Hepatic stellate cell (primary cell): Measurements from ENCODE around the gene IFT57.

Experiments used
- DNase-seq: peaks from one replicate; pipeline ENCODE4 v3.0.0; 2011; ENCODE audit warnings: low spot score

The IFT57 gene

GRCh38 chr3:108125550-108126071 lies 96.6 kb downstream of the IFT57 start:
- DNase-seq = no peak

GRCh38 chr3:108125153-108125543 lies 97.1 kb downstream of the IFT57 start:
- DNase-seq = no peak

GRCh38 chr3:108124337-108125152 lies 97.7 kb downstream of the IFT57 start:
- DNase-seq = no peak

- no peak for DNase-seq
Observed at GRCh38 chr3:108123326-108123725, 98.9 kb downstream of the IFT57 start.

GRCh38 chr3:108122276-108122675 lies 99.9 kb downstream of the IFT57 start:
- no peak for DNase-seq

- DNase-seq = no peak
Observed at GRCh38 chr3:108119398-108120104, 102.7 kb downstream of the IFT57 start.

GRCh38 chr3:108118038-108118768 lies 104.0 kb downstream of the IFT57 start:
- DNase-seq = no peak

- no peak for DNase-seq
Observed at GRCh38 chr3:108117241-108117775, 104.9 kb downstream of the IFT57 start.

GRCh38 chr3:108114423-108115065 lies 107.7 kb downstream of the IFT57 start:
- DNase-seq = no peak

GRCh38 chr3:108113975-108114374 lies 108.2 kb downstream of the IFT57 start:
- DNase-seq = no peak

GRCh38 chr3:108110934-108111333 lies 111.3 kb downstream of the IFT57 start:
- DNase-seq = no peak
